DND-41 (cell line): ENCODE results near the gene SLC12A8.

Experiments
- CTCF ChIP-seq: IDR thresholded peaks from 2 replicates; pipeline ENCODE4 v1.5.1; 2012; ENCODE audit warnings: borderline replicate concordance, low read length, moderate library complexity, mild to moderate bottlenecking; ENCODE audit not compliant: poor library complexity, severe bottlenecking; ENCODE audit errors: extremely low read depth
- EZH2 ChIP-seq: IDR thresholded peaks from 3 replicates; pipeline ENCODE4 v1.6.1; 2012; ENCODE audit warnings: borderline replicate concordance, low read depth, mild to moderate bottlenecking, moderate library complexity, low read length, inconsistent platforms; ENCODE audit not compliant: severe bottlenecking

DNA sequence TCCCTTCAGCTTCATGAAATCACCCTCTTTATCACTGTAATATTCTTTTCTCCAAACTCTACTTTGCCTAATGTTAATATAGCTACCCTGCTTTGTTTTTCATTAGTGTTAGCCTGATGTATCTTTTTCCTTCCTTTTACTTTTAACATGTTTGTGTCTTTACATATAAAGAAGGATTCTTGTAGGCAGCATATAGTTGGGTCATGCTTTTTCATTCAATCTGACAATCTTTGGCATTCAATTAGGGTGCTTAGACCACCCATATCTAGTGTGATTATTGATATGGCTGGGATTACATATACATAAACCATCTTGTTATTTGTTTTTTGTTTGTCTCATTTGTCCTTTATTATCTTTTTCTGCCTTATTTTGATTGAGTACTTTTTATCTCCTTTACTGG lies 121.9 kb downstream of the SLC12A8 start:
- TF ChIP-seq CTCF, result no peak
- TF ChIP-seq EZH2, result no peak
